Endothelial cell (in vitro differentiated cells): ENCODE results near the gene DRD1. TPM values are rescaled to one million over a fixed set of nuclear protein-coding genes. Genes with fewer than 3 reads are reported as not detected.

Source experiments
- DNase-seq: peaks from one replicate; pipeline ENCODE4 v3.0.0; 2021; ENCODE audit warnings: low spot score
- H3K27ac Mint-ChIP-seq: one replicate; pipeline ENCODE4 v1.8.0; 2021; ENCODE audit warnings: mixed read lengths, inconsistent platforms; ENCODE audit not compliant: unreplicated experiment
- H3K27me3 Mint-ChIP-seq: one replicate; pipeline ENCODE4 v1.8.0; 2021; ENCODE audit warnings: mild to moderate bottlenecking, moderate library complexity, mixed read lengths, inconsistent platforms; ENCODE audit not compliant: unreplicated experiment
- H3K36me3 Mint-ChIP-seq: one replicate; pipeline ENCODE4 v1.8.0; 2021; ENCODE audit warnings: mild to moderate bottlenecking, low read depth, mixed read lengths, inconsistent platforms; ENCODE audit not compliant: unreplicated experiment
- H3K4me1 Mint-ChIP-seq: one replicate; pipeline ENCODE4 v1.8.0; 2021; ENCODE audit warnings: mild to moderate bottlenecking, mixed read lengths, inconsistent platforms; ENCODE audit not compliant: unreplicated experiment
- H3K4me3 Mint-ChIP-seq: one replicate; pipeline ENCODE4 v1.8.0; 2021; ENCODE audit warnings: mild to moderate bottlenecking, mixed read lengths, inconsistent platforms; ENCODE audit not compliant: unreplicated experiment
- H3K9me3 Mint-ChIP-seq: one replicate; pipeline ENCODE4 v1.8.0; 2021; ENCODE audit warnings: mixed read lengths, inconsistent platforms; ENCODE audit not compliant: unreplicated experiment
- total RNA-seq: library from RNA; stranded (reverse); fragmentation: NEBNext Ultra II Directional; extraction: Animal tissue kit (Norgen Biotek cat#: 25700); gene quantifications from one replicate; pipeline ENCODE4 v1.2.1, GENCODE V29; 2021; ENCODE audit not compliant: unreplicated experiment
- TF ChIP-seq, protein P1 (sequence below): fragments of 200-600 bp; sonication (generic); IDR thresholded peaks from one replicate; pipeline ENCODE4 v1.5.0; 2021; ENCODE audit warnings: antibody characterized with exemption; ENCODE audit not compliant: unreplicated experiment

Gene DRD1
- total RNA-seq, 1 donor from 2014 or later: 0.18 TPM

DNA sequence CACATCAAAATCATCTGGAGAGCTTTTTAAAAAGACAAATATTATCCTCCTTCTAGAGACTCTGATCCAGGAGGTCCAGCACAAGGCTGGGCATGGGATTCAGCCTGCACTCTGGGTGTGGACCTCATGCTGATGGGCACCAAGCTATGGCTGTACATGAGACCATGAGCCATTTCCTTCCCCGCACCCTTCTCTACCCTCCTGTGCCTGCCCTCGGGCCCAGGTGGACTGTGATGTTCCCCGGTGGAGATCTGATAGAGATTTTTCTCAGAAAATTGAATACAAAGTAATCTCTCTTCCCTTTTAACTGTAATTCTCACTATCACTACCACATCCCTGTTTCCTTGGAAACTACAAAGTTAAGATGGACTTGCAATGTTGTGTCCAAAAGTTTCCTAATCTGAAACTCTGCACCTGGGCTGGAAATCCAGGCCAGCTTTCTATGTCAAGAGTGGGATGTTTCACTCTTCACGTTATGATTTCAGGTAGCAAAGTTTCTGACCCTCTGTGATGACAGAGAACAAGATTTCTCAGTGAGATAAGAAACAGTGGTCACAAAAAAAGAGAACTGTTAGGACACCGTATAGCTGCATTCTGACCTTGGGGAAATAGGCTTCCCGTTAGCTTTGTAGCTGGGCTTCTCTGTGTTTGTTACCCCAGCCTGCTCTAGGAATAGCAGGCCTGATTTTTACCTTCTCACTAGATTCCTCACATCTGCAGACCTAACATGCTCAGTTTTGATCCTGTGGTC, 45.9 kb upstream of the DRD1 start:
- no peak overlapping the region for H3K4me3 Mint-ChIP-seq

DNA sequence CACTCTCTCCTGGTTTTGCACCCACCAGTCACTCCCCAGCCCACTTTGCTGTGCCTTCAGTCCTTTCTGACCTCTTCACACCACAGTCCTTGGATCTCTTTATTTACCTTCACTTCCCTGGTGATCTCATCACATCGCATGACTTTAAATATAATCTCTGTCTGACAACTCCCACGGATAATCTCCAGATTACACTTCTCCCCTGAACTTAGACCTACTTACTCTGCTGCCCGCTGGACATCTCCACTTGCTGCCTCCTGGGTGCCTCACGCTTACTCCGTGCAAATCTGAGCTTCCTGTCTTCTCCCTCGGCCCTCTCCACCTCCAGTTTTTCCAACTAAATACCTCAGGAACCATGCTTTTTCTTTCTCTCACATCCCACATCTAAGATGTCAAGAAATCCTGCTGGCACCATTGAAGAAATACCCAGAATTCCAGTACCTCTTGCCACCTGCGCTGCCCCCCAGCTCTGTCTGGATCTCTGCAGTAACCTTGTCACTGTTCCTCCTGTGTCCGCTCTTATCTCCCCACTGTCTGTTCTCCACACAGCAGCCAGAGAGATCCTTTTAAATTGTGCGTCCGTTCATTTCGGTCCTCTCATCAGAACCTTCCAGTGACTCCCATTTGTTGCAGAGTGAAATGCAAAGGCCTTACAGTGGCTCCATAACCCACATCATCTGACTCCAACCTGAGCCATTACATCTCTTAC, 43.7 kb upstream of the DRD1 start:
- Mint-ChIP-seq H3K9me3 (no peaks in the 10 kb centered on the region), H3K4me1 (no peaks in the 10 kb centered on the region), H3K36me3 (peaks cover 24% of the 10 kb centered on the region), H3K27ac (no peak overlapping the region), H3K27me3 (no peaks in the 10 kb centered on the region), H3K4me3 (no peak overlapping the region)
- TF ChIP-seq, protein P1, sequence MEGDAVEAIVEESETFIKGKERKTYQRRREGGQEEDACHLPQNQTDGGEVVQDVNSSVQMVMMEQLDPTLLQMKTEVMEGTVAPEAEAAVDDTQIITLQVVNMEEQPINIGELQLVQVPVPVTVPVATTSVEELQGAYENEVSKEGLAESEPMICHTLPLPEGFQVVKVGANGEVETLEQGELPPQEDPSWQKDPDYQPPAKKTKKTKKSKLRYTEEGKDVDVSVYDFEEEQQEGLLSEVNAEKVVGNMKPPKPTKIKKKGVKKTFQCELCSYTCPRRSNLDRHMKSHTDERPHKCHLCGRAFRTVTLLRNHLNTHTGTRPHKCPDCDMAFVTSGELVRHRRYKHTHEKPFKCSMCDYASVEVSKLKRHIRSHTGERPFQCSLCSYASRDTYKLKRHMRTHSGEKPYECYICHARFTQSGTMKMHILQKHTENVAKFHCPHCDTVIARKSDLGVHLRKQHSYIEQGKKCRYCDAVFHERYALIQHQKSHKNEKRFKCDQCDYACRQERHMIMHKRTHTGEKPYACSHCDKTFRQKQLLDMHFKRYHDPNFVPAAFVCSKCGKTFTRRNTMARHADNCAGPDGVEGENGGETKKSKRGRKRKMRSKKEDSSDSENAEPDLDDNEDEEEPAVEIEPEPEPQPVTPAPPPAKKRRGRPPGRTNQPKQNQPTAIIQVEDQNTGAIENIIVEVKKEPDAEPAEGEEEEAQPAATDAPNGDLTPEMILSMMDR: no peak
- DNase-seq: no peak

More for the DNA sequence above, 45.9 kb upstream of the DRD1 start:
- H3K4me1 Mint-ChIP-seq: no peaks in the 10 kb centered on the region
- H3K36me3 Mint-ChIP-seq: peaks cover 21% of the 10 kb centered on the region
- H3K27ac Mint-ChIP-seq: no peak overlapping the region
- DNase-seq: no peak
- no peaks in the 10 kb centered on the region for H3K27me3 Mint-ChIP-seq
- TF ChIP-seq, protein P1: no peak
- no peaks in the 10 kb centered on the region for H3K9me3 Mint-ChIP-seq

DNA sequence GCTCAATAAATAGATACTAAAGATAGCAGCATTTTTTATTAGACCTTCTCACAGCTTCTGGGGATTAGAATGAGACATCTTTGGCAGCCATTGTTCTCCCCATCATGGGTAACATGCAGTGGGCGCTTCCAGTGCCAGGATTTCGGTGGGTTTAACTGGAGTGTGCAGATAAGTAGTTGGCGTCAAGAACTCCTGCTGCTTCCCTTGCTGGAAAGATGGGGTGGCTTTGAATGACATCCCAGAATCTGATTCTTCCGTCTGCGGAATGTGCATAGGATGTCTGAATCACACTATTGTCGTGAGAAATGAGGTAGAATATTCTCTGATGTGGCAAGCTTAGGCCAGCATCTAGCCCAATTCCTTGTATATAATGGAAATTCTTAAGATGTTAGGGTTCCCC, 41.6 kb upstream of the DRD1 start:
- H3K9me3 Mint-ChIP-seq: no peaks in the 10 kb centered on the region
- DNase-seq: no peak
- H3K4me3 Mint-ChIP-seq: no peak overlapping the region
- H3K27me3 Mint-ChIP-seq: no peaks in the 10 kb centered on the region
- no peak overlapping the region for H3K27ac Mint-ChIP-seq
- peaks cover 1% of the 10 kb centered on the region for H3K4me1 Mint-ChIP-seq
- TF ChIP-seq, protein P1: no peak
- peaks cover 19% of the 10 kb centered on the region for H3K36me3 Mint-ChIP-seq

DNA sequence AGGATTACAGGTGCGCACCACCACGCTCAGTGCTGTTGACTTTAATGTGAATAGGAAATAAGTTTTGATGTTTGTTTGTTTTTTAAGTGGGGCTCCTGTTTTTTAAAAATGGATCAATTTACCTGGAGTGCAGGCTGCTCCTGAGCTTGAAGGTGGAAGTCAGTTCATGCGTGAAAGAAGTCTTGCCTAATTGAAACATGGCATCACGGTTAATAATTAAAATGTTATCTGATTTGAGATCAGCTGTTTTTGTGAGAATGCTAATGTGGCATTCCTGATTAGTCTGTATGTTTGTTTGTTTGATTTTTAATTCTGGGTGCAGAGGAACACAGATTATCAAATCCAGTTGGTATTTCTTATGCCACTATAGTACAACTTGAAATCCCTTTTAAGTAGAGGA, 40.8 kb upstream of the DRD1 start:
- Mint-ChIP-seq H3K36me3 (peaks cover 19% of the 10 kb centered on the region), H3K4me3 (no peak overlapping the region), H3K27ac (no peak overlapping the region)

More for the DNA sequence above, 40.8 kb upstream of the DRD1 start:
- no peak for DNase-seq
- no peaks in the 10 kb centered on the region for H3K27me3 Mint-ChIP-seq
- TF ChIP-seq, protein P1: no peak
- H3K9me3 Mint-ChIP-seq: no peaks in the 10 kb centered on the region
- H3K4me1 Mint-ChIP-seq: peaks cover 8% of the 10 kb centered on the region
